Activated CD4-positive, alpha-beta T cell treated with anti-CD3 and anti-CD28 coated beads, Interleukin-2, Interleukin-4, amounts not matched to agents 100 ng/mL and 50 ng/mL, durations not matched to agents 16 hours and 8 hours (primary cell): ENCODE results near the gene ZNF93.
"Not testable (repeated sequence)": the region's sequence is repeated elsewhere in the genome, so short reads cannot be mapped to it uniquely, and the experiment has no call there.

Experiments used
- DNase-seq: peaks from one replicate; pipeline ENCODE4 v3.0.0-alpha.2; 2020; ENCODE audit warnings: low spot score

Gene ZNF93

GRCh38 chr19:19938449-19938848, 37.7 kb downstream of the ZNF93 start:
- DNase-seq = no peak

GRCh38 chr19:19943848-19944582, 43.3 kb downstream of the ZNF93 start:
- DNase-seq = no peak

GRCh38 chr19:19944583-19944880, 43.8 kb downstream of the ZNF93 start:
- DNase-seq = no peak

GRCh38 chr19:19946226-19946625, 45.5 kb downstream of the ZNF93 start:
- DNase-seq = no peak

GRCh38 chr19:19948800-19949199, 48.1 kb downstream of the ZNF93 start:
- DNase-seq = no peak

- DNase-seq = no peak
These were observed 54.5 kb downstream of the ZNF93 start for GRCh38 chr19:19955208-19955607.

- DNase-seq = no peak
These were observed 55.8 kb downstream of the ZNF93 start for GRCh38 chr19:19956434-19957075.

GRCh38 chr19:19957766-19958165, 57.0 kb downstream of the ZNF93 start:
- DNase-seq = not testable (repeated sequence)

GRCh38 chr19:19959151-19959799, 58.5 kb downstream of the ZNF93 start:
- peak; percentile 42 for DNase-seq

- DNase-seq = no peak
These were observed 63.7 kb downstream of the ZNF93 start for GRCh38 chr19:19964416-19964815.

- DNase-seq = not testable (repeated sequence)
These were observed 65.4 kb downstream of the ZNF93 start for GRCh38 chr19:19966126-19966525.

GRCh38 chr19:19966862-19967261, 66.1 kb downstream of the ZNF93 start:
- DNase-seq = no peak
